ENCODE measurements around the gene HBEGF. TPM values are rescaled to one million over a fixed set of nuclear protein-coding genes. Genes with fewer than 3 reads are reported as not detected.

Gene HBEGF
- total RNA-seq, 1 experiment from 2014 or later, result 13.4 TPM

DNA sequence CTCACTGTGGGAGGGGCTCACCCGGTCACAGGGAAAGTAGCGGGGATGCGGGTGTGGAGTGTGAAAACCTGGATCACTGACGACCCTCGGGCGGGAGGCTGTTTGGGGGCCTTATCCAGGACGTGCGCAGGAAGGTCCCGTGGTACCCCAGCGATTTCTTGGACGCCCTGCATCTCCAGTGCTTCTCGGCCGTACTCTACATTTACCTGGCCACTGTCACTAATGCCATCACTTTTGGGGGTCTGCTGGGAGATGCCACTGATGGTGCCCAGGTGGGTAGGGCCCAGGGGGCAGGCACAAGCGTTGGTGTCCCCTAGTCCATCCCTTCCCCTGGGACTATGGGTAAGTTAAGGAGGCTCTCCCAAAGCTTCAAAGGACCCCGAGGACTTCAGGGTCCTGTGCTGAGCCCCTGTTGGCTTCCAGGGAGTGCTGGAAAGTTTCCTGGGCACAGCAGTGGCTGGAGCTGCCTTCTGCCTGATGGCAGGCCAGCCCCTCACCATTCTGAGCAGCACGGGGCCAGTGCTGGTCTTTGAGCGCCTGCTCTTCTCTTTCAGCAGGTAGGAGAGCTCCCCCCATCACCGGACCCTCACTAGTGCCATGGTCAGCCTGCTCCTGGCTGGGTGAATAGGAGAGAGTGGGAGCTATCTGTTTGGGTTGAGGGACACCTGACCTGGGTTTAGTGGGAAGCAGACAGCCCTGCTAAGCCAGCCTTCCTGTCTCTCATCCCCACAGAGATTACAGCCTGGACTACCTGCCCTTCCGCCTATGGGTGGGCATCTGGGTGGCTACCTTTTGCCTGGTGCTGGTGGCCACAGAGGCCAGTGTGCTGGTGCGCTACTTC is 17.4 kb upstream of the HBEGF start:
- in situ Hi-C loops (cut with HindIII; ENCODE audit: low pct_unique_long_range_greater_than_20kb, low sequenced_read_pairs), result no loop called here
- no peak for DNase-seq (ENCODE audit: low read depth, low spot score)

- in situ Hi-C loops (cut with HindIII; ENCODE audit: low pct_unique_long_range_greater_than_20kb, low sequenced_read_pairs), result no loop called here
- DNase-seq (ENCODE audit: low read depth, low spot score), result peak; percentile 71
These were observed 16.6 kb upstream of the HBEGF start for GRCh38 chr5:140362875-140363630.

GRCh38 chr5:140362311-140362710 is 15.9 kb upstream of the HBEGF start:
- in situ Hi-C loops (cut with HindIII; ENCODE audit: low pct_unique_long_range_greater_than_20kb, low sequenced_read_pairs), result no loop called here
- no peak for DNase-seq (ENCODE audit: low read depth, low spot score)

DNA sequence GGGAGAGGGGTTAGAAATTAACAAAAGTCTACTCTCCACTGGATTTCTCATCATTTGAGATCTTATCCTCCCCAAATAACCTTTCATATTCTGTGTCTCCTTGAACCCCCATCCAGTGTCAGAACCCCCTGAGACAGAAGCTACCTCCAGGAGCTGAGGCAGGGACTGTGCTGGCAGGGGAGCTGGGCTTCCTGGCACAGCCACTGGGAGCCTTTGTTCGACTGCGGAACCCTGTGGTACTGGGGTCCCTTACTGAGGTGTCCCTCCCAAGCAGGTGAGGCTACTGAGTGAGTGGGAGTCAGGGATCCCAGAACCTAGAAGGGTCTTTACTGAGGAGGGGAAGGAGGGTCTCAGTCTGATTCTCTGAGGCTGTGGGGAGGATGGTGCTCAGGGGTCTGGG is 15.5 kb upstream of the HBEGF start:
- in situ Hi-C loops (cut with HindIII; ENCODE audit: low pct_unique_long_range_greater_than_20kb, low sequenced_read_pairs), result no loop called here
- no peak for DNase-seq (ENCODE audit: low read depth, low spot score)

- in situ Hi-C loops (cut with HindIII; ENCODE audit: low pct_unique_long_range_greater_than_20kb, low sequenced_read_pairs), result no loop called here
These were observed 14.5 kb upstream of the HBEGF start for GRCh38 chr5:140360681-140361479.

DNA sequence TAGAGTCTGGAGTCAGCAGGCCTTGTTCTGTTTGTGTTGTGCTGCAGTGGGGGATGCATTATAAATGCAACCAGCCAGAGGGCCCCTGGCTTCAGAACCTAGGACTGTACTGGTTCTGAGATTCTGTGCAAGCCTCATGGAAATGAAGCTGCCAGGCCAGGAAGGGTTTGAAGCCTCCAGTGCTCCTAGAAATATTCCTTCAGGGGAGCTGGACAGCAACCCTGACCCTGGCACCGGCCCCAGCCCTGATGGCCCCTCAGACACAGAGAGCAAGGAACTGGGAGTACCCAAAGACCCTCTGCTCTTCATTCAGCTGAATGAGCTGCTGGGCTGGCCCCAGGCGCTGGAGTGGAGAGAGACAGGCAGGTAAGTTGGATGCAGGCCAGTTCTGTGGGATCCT is 13.7 kb upstream of the HBEGF start, which contains the start of gene SLC4A9:
Gene SLC4A9, plus strand, starts transcription at position 94 of the 400 bp plus-strand sequence. Its CDS starts 43 bp downstream, at position 137.
- in situ Hi-C loops (cut with HindIII; ENCODE audit: low pct_unique_long_range_greater_than_20kb, low sequenced_read_pairs), result no loop called here
- no peak for DNase-seq (ENCODE audit: low read depth, low spot score)

More at GRCh38 chr5:140360681-140361479, 14.5 kb upstream of the HBEGF start:
- DNase-seq (ENCODE audit: low read depth, low spot score), result no peak

DNA sequence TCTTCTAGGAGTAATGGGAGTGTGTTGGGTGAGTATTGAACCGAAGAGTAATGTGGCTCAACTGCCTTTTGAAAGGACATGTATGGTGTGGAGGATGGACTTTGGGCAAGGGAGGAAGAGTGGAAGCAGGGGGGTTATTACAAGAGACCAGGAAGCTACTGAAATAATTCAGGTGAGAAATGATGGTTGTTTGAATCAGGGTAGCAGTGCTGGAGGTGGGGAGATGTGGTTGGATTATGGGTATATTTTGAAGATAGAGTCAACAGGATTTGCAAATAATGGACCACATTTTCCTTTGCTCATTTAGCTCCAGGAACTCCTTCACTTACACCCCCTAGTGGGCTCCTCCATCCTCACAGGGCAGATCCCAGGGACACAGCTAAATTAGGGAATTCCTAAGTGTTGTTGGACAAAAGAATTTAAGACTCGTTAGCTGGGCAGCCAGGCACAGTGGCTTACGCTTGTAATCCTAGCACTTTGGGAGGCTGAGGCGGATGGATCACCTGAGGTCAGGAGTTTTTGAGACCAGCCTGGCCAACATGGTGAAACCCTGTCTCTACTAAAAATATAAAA is 12.4 kb upstream of the HBEGF start:
- in situ Hi-C loops (cut with HindIII; ENCODE audit: low pct_unique_long_range_greater_than_20kb, low sequenced_read_pairs), result no loop called here
- DNase-seq (ENCODE audit: low read depth, low spot score), result peak; percentile 72

DNA sequence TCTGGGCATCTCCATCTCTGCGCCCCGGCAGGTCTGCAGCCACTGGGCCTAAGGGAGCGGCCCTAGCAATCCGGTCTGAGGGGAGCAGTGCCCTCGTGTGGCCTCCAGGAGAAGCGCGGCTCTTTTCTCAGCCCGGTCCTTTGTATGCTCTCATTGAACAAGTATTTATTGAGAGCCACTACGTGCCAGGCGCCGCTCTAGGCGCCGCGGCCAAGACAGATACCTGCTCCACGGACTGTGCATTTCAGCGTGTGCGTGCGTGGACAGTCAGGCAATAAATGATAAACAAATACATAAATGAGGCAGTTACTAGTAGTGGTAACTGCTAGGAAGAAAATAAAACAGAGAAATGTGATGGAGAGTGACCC is 11.3 kb upstream of the HBEGF start:
- in situ Hi-C loops (cut with HindIII; ENCODE audit: low pct_unique_long_range_greater_than_20kb, low sequenced_read_pairs), result no loop called here
- peak; percentile 86 for DNase-seq (ENCODE audit: low read depth, low spot score)

DNA sequence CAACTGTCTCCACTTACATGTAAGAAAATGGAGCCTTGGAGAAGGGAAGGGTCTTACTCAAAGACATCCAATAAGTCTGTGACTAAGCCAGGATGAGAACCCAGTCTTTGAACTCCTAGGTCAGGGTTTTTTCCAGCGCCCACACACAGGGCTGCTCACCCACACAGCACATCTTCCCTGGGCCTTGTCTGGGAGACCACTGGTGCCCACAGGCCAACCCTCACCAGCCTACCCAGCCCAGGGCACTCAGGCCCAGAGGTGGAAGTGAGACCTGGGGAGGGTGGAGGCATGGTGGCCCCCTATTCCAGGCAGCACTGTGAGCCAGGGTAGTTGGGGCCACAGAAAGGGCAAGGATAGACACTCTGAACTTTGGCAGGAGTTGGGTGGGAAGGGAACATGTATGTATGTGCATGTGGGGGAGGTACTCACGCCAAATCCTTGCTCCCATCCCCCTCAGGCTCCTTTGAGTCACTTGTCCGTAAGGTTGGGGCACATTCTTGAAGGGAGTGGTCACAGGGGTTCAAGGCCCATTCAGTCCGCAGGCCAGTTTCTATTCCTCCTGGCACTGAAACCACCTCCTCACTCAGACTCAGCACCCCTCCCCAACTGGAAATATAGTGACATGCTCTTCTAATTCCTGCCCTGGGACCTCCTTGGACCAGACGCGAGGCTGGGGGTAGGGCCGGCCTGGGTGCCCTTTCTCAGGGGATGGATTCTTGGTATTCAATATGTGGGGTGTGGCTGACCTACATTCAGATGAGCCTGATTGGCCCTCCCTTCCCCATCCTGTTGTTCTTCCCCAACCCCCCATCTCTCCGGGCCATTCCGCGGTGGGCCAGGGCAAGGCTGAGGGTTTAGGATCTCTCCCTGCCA is 10.7 kb upstream of the HBEGF start:
- in situ Hi-C loops (cut with HindIII; ENCODE audit: low pct_unique_long_range_greater_than_20kb, low sequenced_read_pairs), result no loop called here
- DNase-seq (ENCODE audit: low read depth, low spot score), result no peak

GRCh38 chr5:140355546-140355945 is 9.1 kb upstream of the HBEGF start:
- DNase-seq (ENCODE audit: low read depth, low spot score), result no peak
- in situ Hi-C loops (cut with HindIII; ENCODE audit: low pct_unique_long_range_greater_than_20kb, low sequenced_read_pairs), result no loop called here

DNA sequence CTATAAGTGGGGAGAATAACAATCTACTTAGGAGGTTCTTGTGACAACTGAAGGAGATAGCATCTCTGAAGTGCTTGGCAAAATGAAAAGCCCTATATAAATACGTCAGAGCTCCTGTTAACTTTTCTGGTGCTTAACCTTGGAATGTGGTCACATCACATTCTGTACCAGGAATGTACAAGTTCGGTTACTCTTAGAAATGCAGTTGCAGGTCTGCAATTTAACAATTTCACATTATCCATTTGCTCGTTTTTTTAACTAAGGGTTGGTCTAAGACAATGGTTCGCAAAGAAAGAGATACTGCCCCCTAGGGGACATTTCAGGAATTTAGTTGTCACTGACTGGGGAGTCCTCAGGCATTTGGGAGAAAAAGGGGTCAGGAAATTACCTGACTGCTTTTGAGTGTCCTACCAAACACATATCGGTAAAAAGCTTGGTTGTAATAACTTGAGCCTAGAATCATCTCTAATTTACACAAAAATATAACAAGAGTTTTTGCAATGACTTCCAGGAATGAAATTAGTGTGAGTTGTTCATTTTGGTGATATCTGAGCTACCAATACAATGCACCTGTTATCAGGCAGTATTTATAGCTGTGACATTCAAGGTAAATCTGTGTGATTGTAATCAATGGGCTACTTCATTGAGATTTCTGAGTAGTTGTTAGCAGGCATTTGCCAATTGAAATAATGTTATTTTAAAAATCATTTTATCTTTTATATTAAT is 5.4 kb upstream of the HBEGF start:
- DNase-seq (ENCODE audit: low read depth, low spot score), result peak; percentile 84
- in situ Hi-C loops (cut with HindIII; ENCODE audit: low pct_unique_long_range_greater_than_20kb, low sequenced_read_pairs), result no loop called here

GRCh38 chr5:140349244-140349643 is 2.8 kb upstream of the HBEGF start:
- in situ Hi-C loops (cut with HindIII; ENCODE audit: low pct_unique_long_range_greater_than_20kb, low sequenced_read_pairs), result no loop called here
- no peak for DNase-seq (ENCODE audit: low read depth, low spot score)

DNA sequence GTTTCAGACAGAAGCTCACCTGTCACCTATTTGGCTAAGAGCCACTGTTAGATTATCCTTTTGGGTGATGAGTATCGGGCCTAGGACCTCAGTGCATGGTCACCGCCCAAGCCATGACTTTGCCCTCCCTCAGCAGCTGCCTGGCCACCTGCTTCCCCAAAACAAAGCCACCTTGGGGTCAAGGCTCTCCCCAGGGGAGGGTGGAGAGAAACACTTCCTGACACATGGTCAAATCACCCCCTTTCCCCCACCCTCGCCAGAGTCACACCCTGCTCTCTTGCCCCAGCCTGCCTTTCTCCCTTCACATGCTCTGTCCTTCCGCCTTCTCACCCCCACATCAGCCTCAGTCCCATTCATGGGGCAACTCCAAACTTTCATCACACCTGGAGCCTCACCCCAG is 1.7 kb upstream of the HBEGF start:
- no peak for DNase-seq (ENCODE audit: low read depth, low spot score)
- in situ Hi-C loops (cut with HindIII; ENCODE audit: low pct_unique_long_range_greater_than_20kb, low sequenced_read_pairs), result no loop called here

- in situ Hi-C loops (cut with HindIII; ENCODE audit: low pct_unique_long_range_greater_than_20kb, low sequenced_read_pairs), result no loop called here
- DNase-seq (ENCODE audit: low read depth, low spot score), result no peak
These were observed 957 bp upstream of the HBEGF start for GRCh38 chr5:140347360-140347759.

GRCh38 chr5:140345919-140346347 is 470 bp downstream of the HBEGF start:
- DNase-seq (ENCODE audit: low read depth, low spot score), result peak; percentile 53
- in situ Hi-C loops (cut with HindIII; ENCODE audit: low pct_unique_long_range_greater_than_20kb, low sequenced_read_pairs), result no loop called here

GRCh38 chr5:140344683-140345423 is 1.6 kb downstream of the HBEGF start:
- DNase-seq (ENCODE audit: low read depth, low spot score), result no peak
- in situ Hi-C loops (cut with HindIII; ENCODE audit: low pct_unique_long_range_greater_than_20kb, low sequenced_read_pairs), result no loop called here

Data from SK-MEL-5 (cell line).